Activated CD4-positive, CD25-positive, alpha-beta regulatory T cell treated with anti-CD3 and anti-CD28 coated beads, Interleukin-2, amount 50 U/mL, for 16 hours (primary cell): ENCODE data around the gene HIRA.

Experiments
- DNase-seq: peaks from one replicate; pipeline ENCODE4 v3.0.0-alpha.2; 2020; ENCODE audit warnings: low read depth, low spot score

HIRA gene

DNA sequence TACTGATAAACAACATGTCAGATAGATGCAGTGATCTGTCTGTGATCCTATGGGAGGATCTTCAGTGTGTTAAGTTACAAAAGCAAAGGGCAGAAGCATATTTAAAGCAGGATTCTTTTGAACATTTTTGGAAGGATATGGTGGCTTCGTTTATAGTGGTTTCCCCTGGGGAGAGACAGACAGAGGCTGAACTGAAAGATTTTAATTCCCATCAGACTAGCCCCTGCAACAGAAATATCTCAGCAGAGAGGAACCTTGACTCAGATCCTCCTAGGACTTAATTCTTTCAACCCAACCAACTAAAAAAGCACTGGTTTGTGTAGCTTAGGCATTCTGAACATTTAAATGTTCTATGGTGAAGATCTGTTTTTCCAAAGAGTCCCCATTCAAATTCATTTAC is 145.7 kb downstream of the HIRA start:
- no peak for DNase-seq
